ENCODE measurements around the gene LRFN3.

DNA sequence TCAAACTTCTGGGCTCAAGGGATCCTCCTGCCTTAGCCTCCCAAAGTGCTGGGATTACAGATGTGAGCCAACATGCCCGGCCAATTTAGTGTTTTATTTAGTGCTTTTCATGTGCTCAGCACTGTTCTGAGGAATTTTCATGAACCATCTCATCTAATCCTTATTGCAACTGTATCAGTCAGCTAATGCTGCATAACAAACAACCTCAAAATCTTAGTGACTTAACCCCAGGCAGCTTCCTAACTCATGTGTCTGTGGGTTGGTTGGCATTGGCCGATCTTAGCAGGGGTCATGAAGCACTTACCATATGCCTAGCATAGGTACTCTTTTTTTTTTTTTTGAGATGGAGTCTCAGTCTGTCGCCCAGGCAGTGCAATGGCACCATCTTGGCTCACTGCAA, 52.6 kb downstream of the LRFN3 start:
- no peak for TF ChIP-seq GATAD2B (conservative IDR thresholded peaks at IDR 0.05; ENCODE audit: low read depth)
- no peak for TF ChIP-seq POLR2AphosphoS5 (IDR thresholded peaks at IDR 0.05; ENCODE audit: low read length)
- no peak for TF ChIP-seq BACH1 (IDR thresholded peaks at IDR 0.05; ENCODE audit: borderline replicate concordance)
- no peak for TF ChIP-seq KDM1A (IDR thresholded peaks at IDR 0.05; ENCODE audit: borderline replicate concordance)
- no peak for TF ChIP-seq POLR2A (IDR thresholded peaks at IDR 0.05; ENCODE audit: low read depth, low read length)

All from GM12878 (cell line).